Transverse colon (tissue), 3 donors: ENCODE results near the gene ZNF287.

Experiments
- EP300 ChIP-seq: sonication (generic); formaldehyde crosslinking; IDR thresholded peaks from one replicate; pipeline ENCODE4 v1.6.1; 2017; ENCODE audit warnings: antibody characterized with exemption, low read depth
- POLR2A ChIP-seq: fragments of 450-650 bp; IDR thresholded peaks from one replicate; pipeline ENCODE4 v1.6.1; 2016; ENCODE audit warnings: antibody characterized with exemption, mild to moderate bottlenecking, moderate library complexity
- TF ChIP-seq, protein P1 (sequence below), 5 experiments: fragments of 200-600 bp in 3 of 5; fragments of 450-650 bp in 2 of 5; sonication (generic) in 3 of 5; IDR thresholded peaks; 1 replicate in 2 of 5; 2 replicates in 3 of 5; pipeline ENCODE4 v1.5.1; 2016 to 2017; ENCODE audit warnings: antibody characterized with exemption in 5 of 5, inconsistent platforms in 3 of 5, mild to moderate bottlenecking in 2 of 5, moderate library complexity in 1 of 5

DNA sequence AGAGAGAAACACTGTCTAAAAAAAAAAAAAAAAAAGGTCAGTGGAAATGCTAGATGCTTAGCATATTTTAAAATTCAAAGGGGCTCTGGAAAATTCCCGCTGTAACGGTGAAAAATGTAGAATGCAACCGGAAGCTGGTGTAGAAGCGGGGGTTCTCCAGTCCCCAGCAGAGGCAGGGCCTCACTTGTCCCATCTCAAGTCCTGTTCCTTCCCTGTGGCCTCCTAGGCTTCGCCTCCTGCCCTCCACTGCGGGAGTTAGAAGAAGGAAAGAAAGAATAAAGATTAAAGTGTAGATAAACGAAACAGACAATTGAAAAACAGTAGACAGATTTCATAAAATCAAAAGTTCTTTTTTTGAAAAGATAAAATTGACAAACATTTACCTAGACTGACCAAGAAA lies 14.8 kb upstream of the ZNF287 start:
- TF ChIP-seq POLR2A (no peak), EP300 (no peak)
- TF ChIP-seq, protein P1, sequence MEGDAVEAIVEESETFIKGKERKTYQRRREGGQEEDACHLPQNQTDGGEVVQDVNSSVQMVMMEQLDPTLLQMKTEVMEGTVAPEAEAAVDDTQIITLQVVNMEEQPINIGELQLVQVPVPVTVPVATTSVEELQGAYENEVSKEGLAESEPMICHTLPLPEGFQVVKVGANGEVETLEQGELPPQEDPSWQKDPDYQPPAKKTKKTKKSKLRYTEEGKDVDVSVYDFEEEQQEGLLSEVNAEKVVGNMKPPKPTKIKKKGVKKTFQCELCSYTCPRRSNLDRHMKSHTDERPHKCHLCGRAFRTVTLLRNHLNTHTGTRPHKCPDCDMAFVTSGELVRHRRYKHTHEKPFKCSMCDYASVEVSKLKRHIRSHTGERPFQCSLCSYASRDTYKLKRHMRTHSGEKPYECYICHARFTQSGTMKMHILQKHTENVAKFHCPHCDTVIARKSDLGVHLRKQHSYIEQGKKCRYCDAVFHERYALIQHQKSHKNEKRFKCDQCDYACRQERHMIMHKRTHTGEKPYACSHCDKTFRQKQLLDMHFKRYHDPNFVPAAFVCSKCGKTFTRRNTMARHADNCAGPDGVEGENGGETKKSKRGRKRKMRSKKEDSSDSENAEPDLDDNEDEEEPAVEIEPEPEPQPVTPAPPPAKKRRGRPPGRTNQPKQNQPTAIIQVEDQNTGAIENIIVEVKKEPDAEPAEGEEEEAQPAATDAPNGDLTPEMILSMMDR (IDR thresholded peaks at IDR 0.05), result no peak
